GM18861 (cell line): Measurements from ENCODE around the gene SMPDL3A.
A peak's percentile ranks its signal among the peaks of the same experiment; 100 is the strongest.
"Not testable (repeated sequence)": the region's sequence is repeated elsewhere in the genome, so short reads cannot be mapped to it uniquely, and the experiment has no call there.

ENCODE experiments used
- ATAC-seq: cut with Tn5 transposase; IDR thresholded peaks from one replicate; pipeline ENCODE4 v1.9.1; 2021; ENCODE audit not compliant: unreplicated experiment

SMPDL3A gene, protein sequence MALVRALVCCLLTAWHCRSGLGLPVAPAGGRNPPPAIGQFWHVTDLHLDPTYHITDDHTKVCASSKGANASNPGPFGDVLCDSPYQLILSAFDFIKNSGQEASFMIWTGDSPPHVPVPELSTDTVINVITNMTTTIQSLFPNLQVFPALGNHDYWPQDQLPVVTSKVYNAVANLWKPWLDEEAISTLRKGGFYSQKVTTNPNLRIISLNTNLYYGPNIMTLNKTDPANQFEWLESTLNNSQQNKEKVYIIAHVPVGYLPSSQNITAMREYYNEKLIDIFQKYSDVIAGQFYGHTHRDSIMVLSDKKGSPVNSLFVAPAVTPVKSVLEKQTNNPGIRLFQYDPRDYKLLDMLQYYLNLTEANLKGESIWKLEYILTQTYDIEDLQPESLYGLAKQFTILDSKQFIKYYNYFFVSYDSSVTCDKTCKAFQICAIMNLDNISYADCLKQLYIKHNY

DNA sequence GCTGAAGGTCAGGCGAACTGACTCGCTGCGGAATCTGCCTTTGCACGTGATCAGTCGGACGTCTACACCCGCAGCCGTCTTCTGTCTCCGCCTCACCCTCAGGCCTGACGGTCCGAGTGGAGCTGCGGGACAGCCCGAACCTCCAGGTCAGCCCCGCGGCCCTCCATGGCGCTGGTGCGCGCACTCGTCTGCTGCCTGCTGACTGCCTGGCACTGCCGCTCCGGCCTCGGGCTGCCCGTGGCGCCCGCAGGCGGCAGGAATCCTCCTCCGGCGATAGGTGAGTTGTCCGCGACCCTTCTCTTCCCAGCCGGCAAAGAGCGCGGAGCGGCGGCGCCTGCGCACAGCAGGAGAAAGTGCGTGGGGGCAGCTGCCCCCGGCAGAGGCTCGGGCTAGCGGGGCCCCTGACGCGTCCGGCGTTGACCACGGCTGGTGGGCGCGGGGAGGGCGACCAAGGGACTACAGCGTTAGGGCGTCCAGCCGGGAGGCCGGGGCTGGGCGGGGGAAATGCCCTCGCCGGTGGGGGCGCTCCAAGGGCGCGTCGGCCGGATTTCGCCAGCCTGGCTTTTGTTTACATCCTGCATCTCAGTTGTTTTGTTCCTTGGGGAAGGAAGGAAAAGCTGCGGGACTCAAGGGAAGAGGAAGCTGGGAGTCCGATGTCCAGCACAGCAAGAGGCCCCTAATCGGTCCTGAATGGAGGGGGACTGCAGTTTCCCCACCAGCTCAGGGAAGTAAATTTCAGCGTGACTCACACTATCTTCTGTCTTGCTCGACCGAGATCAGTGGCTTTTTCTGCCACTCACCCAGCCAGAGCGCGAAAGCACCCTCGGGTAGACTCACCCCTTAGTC, at the start of gene SMPDL3A:
Gene SMPDL3A (plus strand): TSS at position 77 of the 846 bp plus-strand sequence. CDS start 89 bp downstream, at position 166.
- ATAC-seq, result peak; percentile 53

DNA sequence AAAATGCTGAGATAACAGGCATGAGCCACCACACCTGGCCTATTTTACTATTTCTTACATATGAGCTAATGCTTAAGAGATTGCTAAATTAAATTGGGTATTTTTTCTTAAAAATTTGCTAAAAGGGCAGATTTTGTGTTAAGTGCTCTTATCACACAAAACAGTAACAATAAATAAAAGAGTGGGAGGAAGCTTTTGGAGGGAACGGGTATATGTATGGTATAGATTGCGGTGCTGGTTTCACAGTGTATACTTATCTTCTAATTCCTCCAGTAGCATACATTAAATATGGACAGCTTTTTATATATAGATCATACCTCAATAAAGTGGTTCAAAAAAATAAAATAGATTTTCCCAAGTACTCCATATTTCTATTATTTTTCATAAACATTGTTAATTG, 49.0 kb upstream of the SMPDL3A start:
- ATAC-seq, result no peak

DNA sequence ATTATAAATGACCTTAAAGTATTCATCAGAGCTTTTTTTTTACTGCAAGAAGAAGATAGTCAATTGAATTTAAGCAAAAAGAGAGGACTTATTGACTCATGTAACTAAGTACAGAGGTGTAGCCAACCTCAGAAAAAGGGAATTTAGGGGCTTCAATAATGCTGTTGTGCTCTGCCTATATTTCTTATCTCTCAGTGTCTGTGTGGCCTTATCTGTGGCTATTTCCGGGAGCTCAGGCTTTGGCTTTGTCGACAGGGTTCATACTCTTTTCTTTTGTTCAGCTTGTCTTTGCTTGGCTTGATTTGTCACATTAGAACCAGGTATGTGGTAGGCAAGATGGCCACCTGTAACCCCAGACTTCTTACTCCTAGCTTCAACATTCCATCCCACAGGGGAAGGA, 48.1 kb upstream of the SMPDL3A start:
- ATAC-seq, result no peak

DNA sequence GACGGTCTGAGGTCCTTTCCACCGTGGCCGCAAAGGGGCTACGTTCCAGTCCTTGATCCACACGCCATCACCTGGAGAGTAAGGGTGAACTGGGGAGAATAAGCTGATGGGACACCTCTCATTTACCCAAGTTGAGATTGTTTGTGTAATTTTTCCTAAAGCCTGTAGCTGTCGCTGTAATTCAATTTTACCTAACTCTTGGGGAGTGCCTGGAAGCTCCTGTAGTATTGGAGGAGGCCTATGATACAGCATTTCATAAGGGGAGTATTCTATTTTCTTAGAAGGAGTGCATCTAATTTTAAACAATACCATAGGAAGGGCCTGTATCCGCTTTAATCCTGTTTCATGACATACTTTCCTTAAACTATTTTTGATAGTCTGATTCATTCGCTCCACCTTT, 44.8 kb upstream of the SMPDL3A start:
- not testable (repeated sequence) for ATAC-seq

DNA sequence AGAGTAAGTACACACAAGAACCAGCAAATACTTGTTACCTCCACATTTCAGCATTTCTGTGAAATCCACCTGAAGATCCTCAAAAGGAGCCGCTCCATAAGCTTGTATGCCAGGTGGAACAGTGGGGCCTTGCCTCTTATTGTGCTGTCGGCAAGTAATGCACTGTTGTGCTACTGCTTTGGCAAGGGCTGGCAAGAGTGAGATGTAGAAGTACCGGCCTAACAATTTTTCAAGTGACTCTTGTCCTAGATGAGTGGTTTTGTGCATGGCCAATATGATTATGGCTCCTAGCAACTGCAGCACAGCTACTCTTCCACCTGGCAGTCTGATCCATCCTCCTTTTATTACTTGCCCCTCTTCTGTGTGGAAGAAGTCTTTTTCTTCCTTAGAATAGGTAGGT, 44.2 kb upstream of the SMPDL3A start:
- ATAC-seq, result not testable (repeated sequence)

DNA sequence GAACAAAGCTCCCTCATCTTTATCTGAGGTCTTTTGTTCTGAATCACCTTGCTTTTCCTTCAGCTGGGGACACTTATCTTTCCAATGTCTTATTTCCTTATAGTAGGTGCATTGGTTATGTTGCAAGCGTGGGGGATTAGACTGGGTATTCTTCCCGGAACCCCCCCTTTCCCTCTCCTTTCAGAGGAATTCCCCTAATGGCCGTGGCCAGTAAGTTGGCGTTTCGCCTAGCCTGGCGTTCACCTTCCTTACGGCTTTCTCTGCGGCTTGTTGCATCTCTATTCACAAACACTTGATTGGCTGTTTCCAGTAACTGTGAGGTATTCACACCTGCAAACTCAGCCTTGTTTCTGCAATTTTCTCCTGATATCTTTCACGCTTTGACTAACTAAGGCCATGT, 42.4 kb upstream of the SMPDL3A start:
- ATAC-seq, result no peak

DNA sequence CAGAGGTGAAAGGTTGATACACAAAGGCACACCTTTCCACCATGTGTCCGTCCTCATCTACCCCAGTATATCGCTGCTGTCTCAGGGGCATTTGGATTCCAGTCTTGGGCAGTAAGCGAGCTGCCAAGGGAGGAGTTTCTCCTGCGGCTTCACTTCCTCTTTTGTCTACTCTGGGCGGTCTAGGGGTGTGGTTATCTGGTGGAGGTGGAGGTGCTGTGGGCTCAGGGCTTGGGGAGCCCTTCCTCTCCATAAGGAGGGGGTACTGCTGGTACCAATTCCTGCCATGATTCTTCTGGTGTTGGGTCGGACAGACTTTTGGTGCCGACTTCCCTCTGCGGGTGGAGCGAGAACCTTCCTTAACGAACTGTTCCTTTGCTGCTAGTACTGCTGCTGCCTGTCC, 41.5 kb upstream of the SMPDL3A start:
- ATAC-seq, result no peak

DNA sequence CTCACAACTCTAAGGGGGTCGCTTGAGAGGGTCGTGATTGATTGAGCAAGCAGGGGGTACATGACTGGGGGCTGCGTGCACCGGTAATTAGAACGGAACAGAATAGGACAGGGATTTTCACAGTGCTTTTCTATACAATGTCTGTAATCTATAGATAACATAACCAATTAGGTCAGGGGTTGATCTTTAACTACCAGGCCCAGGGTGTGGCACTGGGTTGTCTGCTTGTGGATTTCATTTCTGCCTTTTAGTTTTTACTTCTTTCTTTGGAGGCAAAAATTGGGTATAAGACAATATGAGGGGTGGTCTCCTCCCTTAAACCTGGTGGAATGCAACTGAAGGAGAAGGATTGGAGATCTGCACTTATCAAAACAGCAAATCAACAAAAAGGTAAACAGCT, 40.1 kb upstream of the SMPDL3A start:
- not testable (repeated sequence) for ATAC-seq

DNA sequence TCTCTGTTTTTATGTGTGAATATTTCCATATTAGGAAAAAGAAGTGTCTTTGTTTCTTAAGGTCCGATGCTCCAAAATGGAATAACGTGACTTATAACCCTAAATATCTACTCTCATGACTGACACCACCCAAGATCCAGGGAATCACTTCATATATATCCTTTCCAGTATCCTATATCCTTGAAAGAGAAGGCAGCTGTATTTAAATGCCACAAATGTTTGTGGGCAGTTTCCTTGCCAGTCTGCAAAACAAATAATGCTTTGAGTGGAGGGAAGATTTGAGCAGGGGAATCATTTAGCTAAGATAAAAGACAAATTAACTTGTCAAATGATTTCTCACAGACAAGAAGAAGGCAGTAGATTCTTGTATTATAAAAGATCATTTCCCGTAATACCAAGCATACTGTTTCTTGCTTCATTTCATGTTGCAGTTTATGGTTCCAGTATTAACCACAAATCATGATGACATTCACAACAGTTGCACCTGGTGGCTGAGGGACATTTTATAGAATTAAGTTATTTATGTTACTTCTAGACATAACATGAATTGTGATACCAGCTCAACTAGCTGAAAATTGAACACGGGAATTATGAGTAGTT, 39.5 kb upstream of the SMPDL3A start:
- ATAC-seq, result no peak

DNA sequence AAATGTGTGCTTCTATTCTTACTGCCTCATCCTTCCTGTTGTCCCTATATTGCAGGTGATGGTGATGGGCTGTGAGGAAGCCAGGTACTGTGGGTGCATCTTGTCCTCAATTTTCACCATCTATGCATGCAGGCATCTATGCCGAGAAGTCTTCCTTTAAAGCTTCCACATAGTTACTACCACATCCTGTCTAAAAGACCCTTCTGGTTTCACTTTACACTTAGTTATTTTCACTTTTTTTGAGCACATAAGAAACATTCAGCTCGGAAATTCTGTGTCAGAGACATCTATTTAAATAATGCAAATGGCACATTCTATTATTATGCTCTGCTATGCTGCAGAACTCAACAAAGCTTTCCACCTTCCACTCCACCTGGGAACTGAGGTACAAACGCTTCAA, 37.7 kb upstream of the SMPDL3A start:
- peak; percentile 92 for ATAC-seq

DNA sequence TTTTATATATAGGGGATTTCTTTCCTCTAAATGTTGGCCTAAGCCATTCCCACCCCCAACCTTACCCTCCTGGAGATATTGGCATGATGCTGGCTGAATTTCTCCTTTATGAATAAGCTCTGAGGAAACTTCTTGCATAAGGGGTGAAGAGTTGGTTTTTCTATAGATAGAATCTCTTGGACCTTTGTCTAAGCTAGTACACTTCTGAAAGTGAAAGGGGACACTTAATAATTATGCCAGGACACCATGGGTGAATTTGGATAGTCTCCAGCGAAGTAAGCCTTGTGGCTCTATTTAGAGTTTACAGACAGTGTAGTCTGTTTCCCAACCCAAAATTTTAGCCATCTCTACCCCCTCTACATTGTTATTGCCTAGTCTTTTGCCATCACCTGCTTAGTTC, 36.6 kb upstream of the SMPDL3A start:
- ATAC-seq, result peak; percentile 30

DNA sequence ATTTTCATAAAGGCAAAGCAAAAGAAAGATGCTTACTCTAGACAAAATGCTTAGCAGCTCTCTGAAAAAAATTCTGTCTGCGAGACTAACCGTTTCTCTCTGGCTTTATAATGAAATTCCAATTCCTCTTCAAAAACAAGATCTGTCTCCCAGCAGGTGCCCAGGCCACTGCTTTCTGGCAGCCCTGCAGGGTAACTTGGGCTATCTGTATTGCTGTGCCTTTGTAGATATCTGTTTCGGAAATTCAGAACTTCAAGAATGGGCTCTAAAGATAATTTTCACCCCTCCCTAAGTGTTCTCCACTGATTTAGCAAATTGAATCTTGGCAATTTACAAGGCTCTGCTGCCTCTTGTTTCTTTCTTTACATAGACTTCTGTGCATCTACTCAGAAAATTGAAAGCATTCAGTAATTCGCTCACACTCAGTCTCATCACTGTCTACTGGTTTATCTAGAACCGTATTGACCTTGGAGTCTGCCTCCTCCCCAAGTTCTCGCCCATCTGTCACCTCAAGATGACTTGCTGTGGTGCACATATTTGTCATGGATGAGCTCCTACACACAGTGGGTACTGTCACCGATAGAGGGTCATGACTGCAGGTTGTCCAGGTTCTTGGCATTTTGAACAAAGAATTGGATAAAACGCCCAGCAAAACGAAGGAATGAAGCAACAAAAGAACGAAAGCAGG, 35.9 kb upstream of the SMPDL3A start:
- ATAC-seq, result no peak

DNA sequence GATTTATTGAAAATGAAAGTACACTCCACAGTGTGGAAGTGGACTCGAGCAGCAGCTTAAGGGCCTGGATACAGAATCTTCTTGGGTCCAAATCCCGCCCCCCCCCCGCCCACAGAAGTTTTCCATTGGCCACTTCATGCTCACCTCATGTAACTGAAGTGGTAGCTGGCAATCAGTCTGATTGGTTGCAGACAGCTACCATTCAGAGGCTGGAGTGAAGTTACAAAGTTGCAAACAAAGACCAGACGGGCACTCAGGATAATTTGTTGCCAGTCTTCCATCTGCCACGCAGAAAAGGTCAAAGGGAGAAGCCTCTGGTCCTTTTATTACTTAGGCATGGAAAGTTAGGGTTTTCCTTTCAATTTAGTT, 35.4 kb upstream of the SMPDL3A start:
- no peak for ATAC-seq

DNA sequence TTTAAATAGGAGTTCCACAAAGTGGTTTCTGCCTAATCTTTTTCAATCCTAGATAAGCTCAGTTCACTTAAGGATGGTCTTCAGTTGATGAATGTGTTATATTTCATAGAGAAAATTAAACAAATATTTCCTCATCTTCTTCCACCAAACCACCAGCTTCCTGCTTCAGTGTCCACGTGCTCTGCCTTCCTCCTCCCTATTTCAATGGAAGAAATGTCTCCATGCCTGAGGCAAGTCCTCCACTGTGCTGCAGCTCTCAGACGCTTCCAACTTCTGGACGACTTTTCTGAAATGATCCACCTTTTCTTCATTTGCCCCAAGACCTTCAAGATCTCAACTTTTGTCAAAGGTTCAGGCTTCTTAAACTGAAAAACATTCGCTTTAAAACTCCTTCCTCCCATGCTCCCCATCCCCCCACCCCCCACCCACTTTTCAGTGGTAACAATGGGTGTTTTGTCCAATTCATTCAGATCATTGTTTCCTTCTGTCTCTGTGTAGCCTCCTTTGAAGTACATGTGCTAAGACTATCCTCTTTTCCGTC, 34.8 kb upstream of the SMPDL3A start:
- ATAC-seq, result no peak

DNA sequence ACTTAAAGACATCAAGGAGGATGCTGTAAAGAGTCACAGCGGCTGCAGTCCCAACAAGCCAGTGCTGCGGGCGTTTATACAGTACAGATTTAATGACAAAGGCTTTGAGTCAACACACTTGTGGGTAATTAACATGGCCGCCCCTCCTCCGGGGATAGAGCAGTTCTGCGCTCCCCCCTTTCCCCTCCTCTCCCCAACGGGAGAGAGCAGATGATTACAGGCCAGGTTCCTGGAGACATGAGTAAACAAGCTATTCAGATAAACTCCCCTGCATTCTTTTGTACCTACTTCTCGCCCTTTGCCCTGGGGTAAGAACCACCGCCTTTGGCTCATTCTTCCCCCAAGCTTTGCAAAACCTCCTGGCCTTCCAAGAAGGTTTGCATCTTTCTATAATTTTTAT, 33.2 kb upstream of the SMPDL3A start:
- no peak for ATAC-seq

DNA sequence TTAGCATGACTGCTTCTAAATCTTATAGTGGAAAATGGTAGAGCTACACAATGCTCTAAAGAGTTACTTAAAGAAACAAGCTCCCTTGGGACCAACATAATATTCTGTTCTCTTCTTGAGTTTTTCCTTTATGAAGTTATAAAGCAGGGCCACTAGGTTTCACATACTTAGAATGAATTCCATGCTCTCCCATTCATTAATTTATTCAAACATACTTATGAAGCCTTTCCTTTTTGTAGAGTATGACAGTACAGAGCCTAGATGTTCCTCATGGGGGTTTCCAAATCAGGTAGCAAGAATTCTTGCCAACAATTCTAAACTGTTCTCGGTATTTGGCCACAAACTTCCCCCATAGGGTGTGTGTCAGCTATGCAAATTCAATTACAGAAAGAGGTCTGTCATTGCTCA, 30.1 kb upstream of the SMPDL3A start:
- peak; percentile 99 for ATAC-seq

DNA sequence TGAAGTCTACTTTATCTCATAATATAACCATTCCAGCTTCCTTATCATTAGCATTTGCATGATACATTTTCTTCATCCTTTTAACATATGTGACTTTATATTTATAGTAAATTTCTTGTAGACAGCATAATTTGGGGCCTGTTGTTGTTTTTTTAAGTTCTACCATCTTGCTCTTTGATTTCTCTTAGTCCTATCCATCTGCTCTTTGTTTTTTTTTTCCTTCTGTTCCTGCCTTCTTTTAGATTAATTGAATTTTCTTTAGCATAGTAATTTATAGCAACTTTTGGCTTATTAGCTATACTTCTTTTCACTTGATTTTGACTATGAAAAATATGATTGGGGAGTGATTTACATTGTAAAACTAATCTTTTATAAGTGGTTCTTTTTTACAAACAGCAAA, 28.7 kb upstream of the SMPDL3A start:
- ATAC-seq, result no peak

DNA sequence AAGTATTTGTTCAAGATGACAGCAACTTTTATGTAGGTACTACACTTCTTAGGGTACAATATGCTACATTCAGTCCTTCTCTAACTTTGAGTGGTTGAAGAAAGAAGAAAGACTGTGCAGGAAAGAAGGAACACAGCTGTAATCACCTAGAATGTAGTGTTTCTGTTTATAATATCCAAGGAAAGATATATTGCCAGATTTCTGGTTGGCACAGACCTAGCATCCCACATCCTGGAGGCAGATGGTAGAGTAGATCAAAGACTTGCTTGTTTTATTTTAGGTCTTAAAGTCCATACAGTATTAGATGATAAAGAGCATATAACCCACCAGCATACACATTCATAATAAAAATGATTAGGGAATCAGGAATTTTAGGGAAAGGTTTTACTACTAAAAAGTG, 22.8 kb upstream of the SMPDL3A start:
- ATAC-seq, result no peak

DNA sequence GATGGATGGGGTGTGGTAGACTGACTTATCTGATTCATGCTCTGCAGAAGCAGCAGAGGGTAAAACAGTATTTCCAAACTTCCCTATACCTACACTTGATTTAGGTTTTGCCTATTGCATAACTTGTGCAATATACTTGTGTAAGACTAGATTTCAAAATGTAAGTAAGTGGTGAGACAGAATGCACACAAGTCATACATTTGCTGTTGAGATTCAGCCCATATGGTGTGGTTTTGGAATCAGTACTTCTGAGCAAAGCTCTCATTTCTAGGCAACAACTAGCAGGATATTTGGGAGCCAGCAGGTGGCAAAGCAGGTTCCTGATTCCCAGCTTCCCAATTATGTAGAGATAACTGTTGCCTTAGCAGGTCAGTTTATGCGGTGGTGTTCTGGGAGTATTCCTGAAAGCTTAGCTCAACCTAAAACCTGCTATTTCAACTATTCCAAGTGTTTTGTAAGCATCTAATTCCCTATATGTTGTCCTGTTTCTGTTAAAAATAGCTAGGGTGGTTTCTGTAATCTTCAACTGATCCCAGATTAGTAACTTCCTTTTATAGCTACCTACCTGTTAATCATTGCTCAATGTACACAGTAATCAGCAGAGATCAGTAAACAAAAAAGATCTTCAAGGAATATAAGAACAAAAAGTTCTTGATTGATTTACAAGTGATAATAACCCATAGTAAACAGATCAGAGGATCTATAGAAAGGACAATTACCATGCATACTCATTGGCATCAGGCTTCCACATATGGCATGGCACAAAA, 18.0 kb upstream of the SMPDL3A start:
- ATAC-seq, result no peak
